PC-3 (cell line): ENCODE results near the gene TMEM94. TPM values are rescaled to one million over a fixed set of nuclear protein-coding genes. Genes with fewer than 3 reads are reported as not detected.
A peak's percentile ranks its signal among the peaks of the same experiment; 100 is the strongest.

ENCODE experiments used
- ATAC-seq: fragments of 200-7000 bp; cut with Tn5 transposase; 2 replicates; pipeline ENCODE4 v1.9.1; 2020; ENCODE audit warnings: mild to moderate bottlenecking, moderate library complexity
- BruUV-seq: library from RNA; stranded (reverse); fragments of 400-500 nt; replicated peaks from 2 replicates; lab custom pipeline; 2021; lab: Mats Ljungman, UMichigan
- CTCF ChIA-PET: fragments of 300-600 bp; sonication (Branson Sonifier 250); formaldehyde crosslinking; loops from one replicate; lab custom pipeline; 2022; ENCODE audit warnings: antibody characterized with exemption; lab: Charles Lee
- POLR2A ChIA-PET: fragments of 300-600 bp; sonication (Branson Sonifier 250); formaldehyde crosslinking; loops from one replicate; lab custom pipeline; 2022; ENCODE audit warnings: antibody characterized with exemption; ENCODE audit not compliant: unreplicated experiment; lab: Charles Lee
- DNase-seq: peaks from one replicate; pipeline ENCODE4 v3.0.0-alpha.2; 2015
- H2AFZ ChIP-seq: fragments of 300-600 bp; sonication (generic); 2 replicates; pipeline ENCODE4 v1.6.0; 2016; ENCODE audit warnings: antibody characterized with exemption, low read length
- H3F3A ChIP-seq: fragments of 300-600 bp; sonication (generic); one replicate; pipeline ENCODE4 v1.6.0; 2017; ENCODE audit warnings: antibody characterized with exemption, low read length, control low read depth, mild to moderate bottlenecking; ENCODE audit not compliant: unreplicated experiment
- H3K27ac ChIP-seq: fragments of 300-600 bp; sonication (generic); 2 replicates; pipeline ENCODE4 v1.5.1; 2016; ENCODE audit warnings: mild to moderate bottlenecking, low read length
- H3K27me3 ChIP-seq: fragments of 300-600 bp; sonication (generic); 2 replicates; pipeline ENCODE4 v1.6.1; 2016; ENCODE audit warnings: low read length, mixed read lengths
- H3K36me3 ChIP-seq: fragments of 300-600 bp; sonication (generic); 2 replicates; pipeline ENCODE4 v1.6.1; 2016; ENCODE audit warnings: low read depth, mixed run types, low read length, mixed read lengths
- H3K4me1 ChIP-seq: fragments of 300-600 bp; sonication (generic); 2 replicates; pipeline ENCODE4 v1.5.1; 2016; ENCODE audit warnings: low read length; ENCODE audit not compliant: insufficient read depth
- H3K4me2 ChIP-seq: fragments of 300-600 bp; sonication (generic); 2 replicates; pipeline ENCODE4 v1.6.0; 2016; ENCODE audit warnings: low read length
- H3K4me3 ChIP-seq: fragments of 300-600 bp; sonication (generic); 2 replicates; pipeline ENCODE4 v1.5.1; 2016; ENCODE audit warnings: mild to moderate bottlenecking, low read length, mixed read lengths
- H3K79me2 ChIP-seq: fragments of 300-600 bp; sonication (generic); 2 replicates; pipeline ENCODE4 v1.6.1; 2017; ENCODE audit warnings: low read length, mixed read lengths
- H3K9ac ChIP-seq: fragments of 300-600 bp; sonication (generic); 2 replicates; pipeline ENCODE4 v1.6.0; 2016; ENCODE audit warnings: mild to moderate bottlenecking, low read length
- H3K9me2 ChIP-seq: fragments of 300-600 bp; sonication (generic); replicated peaks from 2 replicates; pipeline ENCODE4 v1.6.1; 2016; ENCODE audit warnings: mixed run types, low read length, mixed read lengths
- H3K9me3 ChIP-seq: fragments of 300-600 bp; sonication (generic); 2 replicates; pipeline ENCODE4 v1.6.1; 2016; ENCODE audit warnings: low read length, mixed read lengths
- H4K20me1 ChIP-seq: fragments of 300-600 bp; sonication (generic); 2 replicates; pipeline ENCODE4 v1.6.1; 2016; ENCODE audit warnings: low read length, mixed read lengths
- CTCF ChIP-seq: fragments of 300-600 bp; sonication (generic); conservative IDR thresholded peaks from 2 replicates; pipeline ENCODE4 v1.5.1; 2017; ENCODE audit warnings: antibody characterized with exemption, low read depth, mild to moderate bottlenecking, low read length
- EZH2 ChIP-seq: fragments of 300-600 bp; sonication (generic); IDR thresholded peaks from one replicate; pipeline ENCODE4 v1.6.1; 2017; ENCODE audit warnings: antibody characterized with exemption, mild to moderate bottlenecking, low read length; ENCODE audit not compliant: unreplicated experiment
- EZH2phosphoT487 ChIP-seq: fragments of 300-600 bp; sonication (generic); IDR thresholded peaks from 2 replicates; pipeline ENCODE4 v1.6.1; 2018; ENCODE audit warnings: mild to moderate bottlenecking, antibody characterized with exemption, low read length, borderline replicate concordance
- intact Hi-C: fragments of 100-400 bp; cut with micrococcal nuclease; formaldehyde crosslinking; loops from 2 replicates; pipeline ENCODE4 v1.9.0; 2023
- microRNA-seq: library from miRNA; unstranded; fragments of <30 nt; microRNA quantifications from one replicate; pipeline ENCODE4 v1.1.0, GENCODE V29; 2020; ENCODE audit not compliant: unreplicated experiment
- total RNA-seq: library from RNA; depleted of rRNA; stranded (reverse); fragments of >200 nt; gene quantifications from 2 replicates; pipeline ENCODE4 v1.2.3, GENCODE V29; 2014; rRNA removed

Gene TMEM94
- total RNA-seq, 1 experiment from 2014 or later: 45.6 TPM

- Histone ChIP-seq H3K27me3 (no peaks in the 10 kb centered on the region), H3K36me3 (0 out of 2 replicates have a peak, but pooled peaks cover 6% of the 10 kb centered on the region), H4K20me1 (no peaks in the 10 kb centered on the region), H2AFZ (no peak overlapping the region), H3K9ac (no peak overlapping the region), H3K4me3 (no peak overlapping the region), H3K9me2 (no peaks in the 10 kb centered on the region), H3F3A (no peaks in the 10 kb centered on the region), H3K27ac (no peak overlapping the region), H3K79me2 (peaks cover 4% of the 10 kb centered on the region), H3K4me2 (no peak overlapping the region), H3K9me3 (no peaks in the 10 kb centered on the region), H3K4me1 (peaks cover 30% of the 10 kb centered on the region)
- BruUV-seq: no TSS peak
- TF ChIP-seq EZH2phosphoT487 (no peak), CTCF (no peak), EZH2 (no peak)
- CTCF ChIA-PET: interaction anchor here (0.7 kb wide), 1 partner anchor 15 kb away, joined by 4 read pairs; no protein-coding TSS in a partner anchor
- ATAC-seq (no peak), DNase-seq (no peak)
- POLR2A ChIA-PET: no interaction called here
- intact Hi-C loops: no loop called here
These were observed 90.7 kb downstream of the TMEM94 start for GRCh38 chr17:75547091-75547490.

- TF ChIP-seq EZH2 (no peak), CTCF (no peak), EZH2phosphoT487 (no peak)
- Histone ChIP-seq H3K9me3 (no peaks in the 10 kb centered on the region), H3F3A (no peaks in the 10 kb centered on the region), H3K9ac (peak overlapping the region; percentile 91), H3K4me1 (peaks cover 30% of the 10 kb centered on the region), H3K27me3 (no peaks in the 10 kb centered on the region), H3K79me2 (peaks cover 4% of the 10 kb centered on the region), H2AFZ (peak overlapping the region; percentile 63; the same call in 1 of the 2 replicates), H3K36me3 (0 out of 2 replicates have a peak, but pooled peaks cover 1% of the 10 kb centered on the region), H3K4me3 (peak overlapping the region; percentile 5; the same call in 1 of the 2 replicates), H4K20me1 (no peaks in the 10 kb centered on the region), H3K4me2 (peak overlapping the region; percentile 89), H3K27ac (peak overlapping the region; percentile 98), H3K9me2 (no peaks in the 10 kb centered on the region)
- BruUV-seq: no TSS peak
- peak; percentile 8; the same call in 1 of the 2 replicates for ATAC-seq
- intact Hi-C loops: loop anchor here (2.0 kb wide), 1 partner anchor 24 kb away; the partner anchor contains the start of gene LLGL2
- DNase-seq: no peak
- ChIA-PET POLR2A (no interaction called here), CTCF (interaction anchor here (0.5 to 2.9 kb wide), 3 partner anchors 24 to 53 kb away, joined by 4 to 18 read pairs (median 4); partner anchors contain the start of genes LLGL2 and TSEN54)
These were observed 92.4 kb downstream of the TMEM94 start for GRCh38 chr17:75548813-75549212.

Small RNA genes lying within 50 kb of the gene (microRNA-seq; reads per million reads assigned to microRNA genes)
- 1.8 reads per million for gene MIR6785

Other genes starting within 250 kb of the TMEM94 start
- 38.8 and 40.1 TPM in 2 replicates for gene GGA3, start 195.0 kb upstream of the TMEM94 start, total RNA-seq
- gene MRPS7, start 194.8 kb upstream of the TMEM94 start, total RNA-seq: 112 and 144 TPM in 2 replicates
- gene MIF4GD, start 185.4 kb upstream of the TMEM94 start, total RNA-seq: 30.8 and 42.3 TPM in 2 replicates
- 75.0 and 76.9 TPM in 2 replicates for gene SLC25A19, start 167.2 kb upstream of the TMEM94 start, total RNA-seq
- gene GRB2, start 51.0 kb upstream of the TMEM94 start, total RNA-seq: 224 and 282 TPM in 2 replicates
- 22.0 and 28.3 TPM in 2 replicates for gene CASKIN2, start 58.9 kb downstream of the TMEM94 start, total RNA-seq
- gene TSEN54, start 59.9 kb downstream of the TMEM94 start, total RNA-seq: 61.6 and 70.4 TPM in 2 replicates
- gene LLGL2, start 69.1 kb downstream of the TMEM94 start, total RNA-seq: 92.9 and 122 TPM in 2 replicates
- gene MYO15B, start 131.2 kb downstream of the TMEM94 start, total RNA-seq: 3.2 and 7.1 TPM in 2 replicates
- 2.3 and 4.3 TPM in 2 replicates for gene SMIM5, start 176.8 kb downstream of the TMEM94 start, total RNA-seq
- 54.2 and 97.7 TPM in 2 replicates for gene RECQL5, start 210.5 kb downstream of the TMEM94 start, total RNA-seq
- 97.8 and 115 TPM in 2 replicates for gene SAP30BP, start 210.7 kb downstream of the TMEM94 start, total RNA-seq